Activated CD4-positive, alpha-beta memory T cell treated with anti-CD3 and anti-CD28 coated beads, Interleukin-2, amount 10 ng/mL, durations not matched to agents 7 days and 5 days (primary cell): Measurements from ENCODE around the gene RND1. TPM values are rescaled to one million over a fixed set of nuclear protein-coding genes. Genes with fewer than 3 reads are reported as not detected.
"Not testable (repeated sequence)": the region's sequence is repeated elsewhere in the genome, so short reads cannot be mapped to it uniquely, and the experiment has no call there.

ENCODE experiments used
- CTCF ChIA-PET: fragments of 350-600 bp; sonication (Branson Sonifier 250); formaldehyde crosslinking; loops from one replicate; lab custom pipeline; 2021; ENCODE audit warnings: antibody characterized with exemption, inconsistent platforms; lab: Charles Lee
- POLR2A ChIA-PET: fragments of 350-600 bp; sonication (Branson Sonifier 250); formaldehyde crosslinking; loops from one replicate; lab custom pipeline; 2021; ENCODE audit warnings: antibody characterized with exemption; lab: Charles Lee
- DNase-seq: peaks from one replicate; pipeline ENCODE4 v3.0.0-alpha.2; 2020
- H3K27ac Mint-ChIP-seq: one replicate; pipeline ENCODE4 v1.8.0; 2021; ENCODE audit warnings: mild to moderate bottlenecking, mixed read lengths
- H3K27me3 Mint-ChIP-seq: one replicate; pipeline ENCODE4 v1.8.0; 2021; ENCODE audit warnings: mixed read lengths
- H3K36me3 Mint-ChIP-seq: one replicate; pipeline ENCODE4 v1.8.0; 2021; ENCODE audit warnings: low read depth, mixed read lengths
- H3K4me1 Mint-ChIP-seq: one replicate; pipeline ENCODE4 v1.8.0; 2021; ENCODE audit warnings: mixed read lengths
- H3K4me3 Mint-ChIP-seq: one replicate; pipeline ENCODE4 v1.8.0; 2021; ENCODE audit warnings: mild to moderate bottlenecking, mixed read lengths
- H3K9me3 Mint-ChIP-seq: one replicate; pipeline ENCODE4 v1.8.0; 2021; ENCODE audit warnings: mixed read lengths
- total RNA-seq, 2 experiments: library from RNA; stranded (reverse); gene quantifications; one replicate each; pipeline ENCODE4 v1.2.3, GENCODE V29; 2021

The RND1 gene
- total RNA-seq, 2 experiments from 2014 or later, result 2.6 to 3.0 TPM

- peak overlapping the region; percentile 98 for H3K4me3 Mint-ChIP-seq
- peak; percentile 91 for DNase-seq
- H3K9me3 Mint-ChIP-seq, result no peaks in the 10 kb centered on the region
- H3K4me1 Mint-ChIP-seq, result peaks cover 32% of the 10 kb centered on the region
- peaks cover 24% of the 10 kb centered on the region for H3K36me3 Mint-ChIP-seq
- ChIA-PET POLR2A (interaction anchor here (0.7 to 4.9 kb wide), 41 partner anchors 9 to 470 kb away, joined by 3 to 69 read pairs (median 4); partner anchors contain the start of genes ARF3, CACNB3, FKBP11 and KANSL2), CTCF (interaction anchor here (0.6 to 5.8 kb wide), 54 partner anchors 7 to 442 kb away, joined by 3 to 125 read pairs (median 5); partner anchors contain the start of genes ARF3, FKBP11, PRPH and RHEBL1)
- no peaks in the 10 kb centered on the region for H3K27me3 Mint-ChIP-seq
- peak overlapping the region; percentile 98 for H3K27ac Mint-ChIP-seq
Observed at GRCh38 chr12:48852734-48853688, 12.7 kb downstream of the RND1 start.

GRCh38 chr12:48851883-48852733 lies 13.6 kb downstream of the RND1 start, which contains the start of gene DDX23:
Gene DDX23, minus strand, starts transcription at chr12:48852163. Its CDS starts 6,381 bp downstream, at chr12:48845782.
- CTCF ChIA-PET, result interaction anchor here (0.6 to 5.8 kb wide), 35 partner anchors 8 to 1088 kb away, joined by 3 to 125 read pairs (median 6); partner anchors contain the start of genes ARF3, FKBP11, PRPH and RND1
- DNase-seq, result peak; percentile 95
- Mint-ChIP-seq H3K9me3 (no peaks in the 10 kb centered on the region), H3K27me3 (no peaks in the 10 kb centered on the region), H3K4me1 (peaks cover 36% of the 10 kb centered on the region), H3K27ac (peak within 1 kb of the TSS; percentile 98), H3K4me3 (peak within 1 kb of the TSS; percentile 98), H3K36me3 (peaks cover 26% of the 10 kb centered on the region)
- POLR2A ChIA-PET, result interaction anchor here (0.6 to 4.9 kb wide), 50 partner anchors 8 to 1000 kb away, joined by 3 to 69 read pairs (median 4); partner anchors contain the start of genes ARF3, CACNB3, FKBP11 and KANSL2

GRCh38 chr12:48842021-48842420 lies 23.6 kb downstream of the RND1 start:
- H3K36me3 Mint-ChIP-seq, result peaks cover 57% of the 10 kb centered on the region
- CTCF ChIA-PET, DNase-seq, H3K4me1 Mint-ChIP-seq, H3K27ac Mint-ChIP-seq, H3K9me3 Mint-ChIP-seq, H3K4me3 Mint-ChIP-seq, H3K27me3 Mint-ChIP-seq, POLR2A ChIA-PET: not testable (repeated sequence)

GRCh38 chr12:48838048-48838447 lies 27.6 kb downstream of the RND1 start:
- Mint-ChIP-seq H3K4me1 (no peaks in the 10 kb centered on the region), H3K36me3 (peaks cover 65% of the 10 kb centered on the region), H3K9me3 (no peaks in the 10 kb centered on the region), H3K27ac (no peak overlapping the region), H3K27me3 (no peaks in the 10 kb centered on the region), H3K4me3 (no peak overlapping the region)
- no peak for DNase-seq
- ChIA-PET CTCF (interaction anchor here (0.7 kb wide), 1 partner anchor 21 kb away, joined by 4 read pairs; no protein-coding TSS in a partner anchor), POLR2A (interaction anchor here (1.0 to 1.3 kb wide), 2 partner anchors 13 to 14 kb away, joined by 3 read pairs; partner anchors contain the start of gene DDX23)

GRCh38 chr12:48832321-48833060 lies 33.2 kb downstream of the RND1 start:
- CTCF ChIA-PET, result interaction anchor here (2.3 kb wide), 1 partner anchor 20 kb away, joined by 6 read pairs; the partner anchor contains the start of gene DDX23
- H3K4me3 Mint-ChIP-seq, result no peak overlapping the region
- H3K9me3 Mint-ChIP-seq, result no peaks in the 10 kb centered on the region
- POLR2A ChIA-PET, result interaction anchor here (1.3 kb wide), 1 partner anchor 19 kb away, joined by 3 read pairs; the partner anchor contains the start of gene DDX23
- DNase-seq, result no peak
- peaks cover 75% of the 10 kb centered on the region for H3K36me3 Mint-ChIP-seq
- no peaks in the 10 kb centered on the region for H3K27me3 Mint-ChIP-seq
- H3K4me1 Mint-ChIP-seq, result no peaks in the 10 kb centered on the region
- H3K27ac Mint-ChIP-seq, result no peak overlapping the region

- CTCF ChIA-PET, result interaction anchor here (2.3 kb wide), 1 partner anchor 21 kb away, joined by 6 read pairs; the partner anchor contains the start of gene DDX23
- Mint-ChIP-seq H3K27me3 (no peaks in the 10 kb centered on the region), H3K4me1 (no peaks in the 10 kb centered on the region), H3K4me3 (no peak overlapping the region), H3K27ac (peak overlapping the region; percentile 0), H3K36me3 (peaks cover 62% of the 10 kb centered on the region), H3K9me3 (no peaks in the 10 kb centered on the region)
- no peak for DNase-seq
- POLR2A ChIA-PET, result interaction anchor here (1.3 to 2.9 kb wide), 2 partner anchors 12 to 20 kb away, joined by 3 to 8 read pairs; partner anchors contain the start of genes CACNB3 and DDX23
Observed at GRCh38 chr12:48831257-48831656, 34.4 kb downstream of the RND1 start.

GRCh38 chr12:48828841-48829575 lies 36.7 kb downstream of the RND1 start:
- peaks cover 13% of the 10 kb centered on the region for H3K4me1 Mint-ChIP-seq
- peaks cover 50% of the 10 kb centered on the region for H3K36me3 Mint-ChIP-seq
- no peak overlapping the region for H3K27ac Mint-ChIP-seq
- H3K27me3 Mint-ChIP-seq, result no peaks in the 10 kb centered on the region
- DNase-seq, result no peak
- no peaks in the 10 kb centered on the region for H3K9me3 Mint-ChIP-seq
- ChIA-PET CTCF (no interaction called here), POLR2A (interaction anchor here (0.7 to 2.9 kb wide), 3 partner anchors 10 to 37 kb away, joined by 3 to 8 read pairs (median 3); partner anchors contain the start of genes CACNB3, DDX23 and RND1)
- H3K4me3 Mint-ChIP-seq, result no peak overlapping the region

- Mint-ChIP-seq H3K27ac (no peak overlapping the region), H3K27me3 (no peaks in the 10 kb centered on the region), H3K4me3 (no peak overlapping the region), H3K4me1 (peaks cover 20% of the 10 kb centered on the region), H3K36me3 (peaks cover 46% of the 10 kb centered on the region), H3K9me3 (no peaks in the 10 kb centered on the region)
- DNase-seq, result no peak
- CTCF ChIA-PET, result interaction anchor here (1.3 to 5.8 kb wide), 2 partner anchors 13 to 25 kb away, joined by 3 to 33 read pairs; no protein-coding TSS in a partner anchor
- POLR2A ChIA-PET, result interaction anchor here (5.2 kb wide), 1 partner anchor 13 kb away, joined by 24 read pairs; no protein-coding TSS in a partner anchor
Observed at GRCh38 chr12:48828293-48828692, 37.4 kb downstream of the RND1 start.

- no peaks in the 10 kb centered on the region for H3K9me3 Mint-ChIP-seq
- DNase-seq, result no peak
- H3K4me3 Mint-ChIP-seq, result no peak overlapping the region
- H3K36me3 Mint-ChIP-seq, result peaks cover 44% of the 10 kb centered on the region
- POLR2A ChIA-PET, result interaction anchor here (1.4 to 5.2 kb wide), 2 partner anchors 12 to 24 kb away, joined by 5 to 24 read pairs; partner anchors contain the start of gene DDX23
- H3K27ac Mint-ChIP-seq, result no peak overlapping the region
- CTCF ChIA-PET, result interaction anchor here (1.3 to 5.8 kb wide), 2 partner anchors 12 to 26 kb away, joined by 3 to 33 read pairs; no protein-coding TSS in a partner anchor
- H3K4me1 Mint-ChIP-seq, result peaks cover 21% of the 10 kb centered on the region
- H3K27me3 Mint-ChIP-seq, result no peaks in the 10 kb centered on the region
Observed at GRCh38 chr12:48827513-48828096, 38.1 kb downstream of the RND1 start.

- Mint-ChIP-seq H3K9me3 (no peaks in the 10 kb centered on the region), H3K4me1 (peaks cover 21% of the 10 kb centered on the region), H3K27me3 (no peaks in the 10 kb centered on the region), H3K4me3 (no peak overlapping the region), H3K36me3 (peaks cover 38% of the 10 kb centered on the region), H3K27ac (no peak overlapping the region)
- DNase-seq, result no peak
- ChIA-PET CTCF (interaction anchor here (5.8 kb wide), 1 partner anchor 12 kb away, joined by 33 read pairs; no protein-coding TSS in a partner anchor), POLR2A (interaction anchor here (1.4 to 5.2 kb wide), 2 partner anchors 11 to 25 kb away, joined by 5 to 24 read pairs; partner anchors contain the start of gene DDX23)
Observed at GRCh38 chr12:48827026-48827425, 38.6 kb downstream of the RND1 start.
